ENCODE results near the gene EPS8.
"Not testable (repeated sequence)": the region's sequence is repeated elsewhere in the genome, so short reads cannot be mapped to it uniquely, and the experiment has no call there.

EPS8 gene

DNA sequence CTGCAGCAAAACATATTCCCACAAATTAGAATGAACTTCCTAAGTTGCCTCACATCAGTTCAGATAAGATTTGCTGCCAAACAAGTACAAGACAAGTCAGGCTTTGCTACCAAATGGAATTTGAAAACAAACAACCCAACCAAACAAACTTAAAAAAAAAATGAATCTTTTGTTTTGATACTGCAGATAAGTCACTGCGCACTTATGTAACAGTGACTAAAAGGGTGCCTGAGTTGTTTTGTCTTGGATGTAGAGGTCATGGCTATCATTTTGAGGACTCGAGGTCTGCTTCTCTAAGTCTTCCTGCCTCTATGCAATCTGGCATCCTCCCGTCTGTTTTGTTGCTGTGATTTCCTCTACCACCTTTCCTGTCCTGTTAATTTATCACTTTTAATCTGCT is 11.1 kb upstream of the EPS8 start:
- DNase-seq (ENCODE audit: low read depth in 1 of 2, low spot score in 1 of 2), result no peak

DNA sequence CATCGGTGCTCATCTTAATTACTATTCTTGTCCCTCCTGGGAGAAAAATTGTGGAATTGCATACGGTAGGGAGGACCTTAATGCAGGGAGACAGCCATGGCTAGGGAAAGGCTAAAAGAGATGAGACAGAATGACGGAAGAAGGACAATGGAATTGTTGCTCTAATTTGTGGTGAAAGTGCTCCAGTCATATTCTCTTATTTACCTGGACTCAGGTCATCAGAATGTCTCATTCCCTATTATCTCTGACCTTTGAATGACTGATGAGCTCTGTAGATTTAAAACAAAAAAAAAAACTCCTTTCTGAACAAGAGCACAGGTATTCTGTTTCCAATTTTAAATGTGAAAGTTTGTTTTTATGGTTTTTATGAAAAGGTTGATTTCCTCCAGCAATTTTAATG is 8.6 kb upstream of the EPS8 start:
- DNase-seq (ENCODE audit: low read depth in 1 of 2, low spot score in 1 of 2), result no peak

DNA sequence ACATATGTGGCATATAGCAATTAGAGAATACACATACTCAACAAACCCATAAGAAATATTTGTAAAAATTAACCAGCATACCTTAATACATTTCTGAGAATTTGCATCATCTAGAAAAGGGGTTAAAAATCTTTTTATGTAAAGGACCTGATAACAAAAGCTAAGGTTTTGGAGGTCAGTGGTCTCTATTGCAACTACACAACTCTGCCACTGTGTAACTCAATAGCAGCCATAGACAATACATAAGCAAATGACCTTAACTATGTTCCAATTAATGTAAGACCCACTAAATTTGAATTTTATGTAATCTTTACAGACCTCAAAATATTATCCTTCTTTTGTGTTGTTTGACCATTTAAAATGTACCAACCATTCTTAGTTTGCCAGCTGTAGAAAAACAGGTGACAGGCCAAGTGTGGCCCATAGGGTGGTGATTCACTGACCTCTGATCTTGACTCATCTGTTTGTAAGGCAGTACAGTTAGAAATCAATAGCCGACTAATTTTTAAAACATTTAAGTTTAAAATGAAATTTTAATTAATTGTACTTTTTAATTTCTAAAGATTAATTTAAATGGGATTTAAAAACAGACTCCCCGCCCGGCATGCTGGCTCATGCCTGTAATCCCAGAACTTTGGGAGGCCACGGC is 7.4 kb upstream of the EPS8 start:
- DNase-seq (ENCODE audit: low read depth in 1 of 2, low spot score in 1 of 2), result no peak

DNA sequence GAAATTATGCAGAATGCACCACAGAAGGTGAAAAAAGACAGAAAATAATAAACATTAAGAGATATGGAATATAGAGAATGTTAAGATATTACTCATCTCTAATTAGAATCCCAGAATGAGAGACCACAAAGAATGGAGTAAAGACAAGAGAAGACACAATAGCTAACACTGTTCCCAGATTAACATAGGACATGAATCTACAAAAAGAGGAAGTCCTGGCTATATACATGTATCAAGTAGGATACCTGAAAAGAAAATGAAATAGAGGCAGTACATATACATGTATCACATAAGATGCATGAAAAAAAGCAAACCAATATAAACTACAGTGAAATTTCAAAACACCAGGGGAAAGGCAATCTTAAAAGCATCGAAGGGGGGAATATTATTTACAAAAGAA is 5.6 kb upstream of the EPS8 start:
- DNase-seq (ENCODE audit: low read depth in 1 of 2, low spot score in 1 of 2), result no peak

DNA sequence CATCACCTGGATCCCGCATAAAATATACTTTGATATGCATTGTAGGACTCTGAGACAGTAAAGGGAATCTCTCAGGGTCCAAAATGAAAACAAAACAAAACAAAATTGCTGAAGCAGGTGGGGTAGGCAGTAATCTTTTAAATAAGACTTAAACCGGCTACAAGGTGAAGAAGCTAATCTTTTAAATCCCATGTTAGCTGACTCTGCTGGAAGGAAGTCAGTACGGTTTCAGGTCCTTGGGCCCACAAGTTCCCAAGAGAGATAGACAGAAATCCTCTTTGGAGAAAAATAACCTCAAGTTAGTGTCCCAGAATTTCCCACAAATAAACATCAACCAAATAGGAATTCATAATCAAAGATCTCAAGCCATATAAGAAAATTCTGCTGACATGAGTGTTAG is 5.0 kb upstream of the EPS8 start:
- no peak for DNase-seq (ENCODE audit: low read depth in 1 of 2, low spot score in 1 of 2)

DNA sequence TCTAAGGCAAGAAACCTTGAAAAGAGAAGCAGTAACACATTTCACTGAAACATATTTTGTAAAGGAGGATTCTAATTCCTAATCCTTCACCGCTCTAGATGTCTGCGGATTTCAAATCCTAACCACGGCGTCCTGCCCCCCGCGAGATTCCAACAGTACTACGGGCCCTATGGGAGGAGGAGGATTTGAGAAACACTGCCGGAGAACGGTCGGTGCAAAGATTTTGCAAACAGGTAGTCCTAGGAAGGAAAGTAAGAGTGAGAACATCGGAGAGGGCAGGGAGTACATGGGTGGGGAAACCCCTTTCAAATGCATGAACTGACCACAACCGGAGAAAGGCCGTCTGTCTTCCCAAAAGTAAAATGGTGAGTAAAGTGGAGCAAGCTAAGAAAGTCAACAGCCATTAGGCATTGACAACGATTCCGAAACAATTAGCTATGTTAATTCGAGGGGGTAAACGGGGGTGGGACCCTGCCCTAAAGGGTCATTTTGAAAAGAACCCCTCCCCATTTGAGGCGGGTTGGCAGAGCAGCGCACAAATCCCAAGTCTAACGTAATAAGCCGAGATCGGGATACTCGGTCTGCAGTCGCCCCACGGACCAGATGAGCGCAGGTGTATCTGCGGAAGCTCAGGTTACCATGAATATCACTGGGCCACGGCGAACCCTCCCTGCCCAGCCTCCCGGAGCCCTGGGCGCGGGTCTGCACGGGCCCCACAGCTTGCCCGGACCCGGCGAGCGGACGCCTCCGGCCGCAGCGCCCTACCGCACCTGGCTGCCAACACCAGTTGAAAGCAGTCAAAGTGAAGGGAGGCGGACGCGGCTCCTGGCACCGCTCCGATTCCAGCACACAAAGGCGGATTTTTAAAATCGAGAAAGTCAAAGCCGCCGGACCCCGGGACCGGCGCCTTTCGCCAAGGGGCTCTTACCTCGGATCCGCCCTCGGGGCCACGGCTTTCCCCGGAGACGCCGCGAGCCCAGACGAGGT is 662 bp downstream of the EPS8 start:
- DNase-seq (ENCODE audit: low read depth in 1 of 2, low spot score in 1 of 2), result peak in 1 of 2 donors; percentile 0

DNA sequence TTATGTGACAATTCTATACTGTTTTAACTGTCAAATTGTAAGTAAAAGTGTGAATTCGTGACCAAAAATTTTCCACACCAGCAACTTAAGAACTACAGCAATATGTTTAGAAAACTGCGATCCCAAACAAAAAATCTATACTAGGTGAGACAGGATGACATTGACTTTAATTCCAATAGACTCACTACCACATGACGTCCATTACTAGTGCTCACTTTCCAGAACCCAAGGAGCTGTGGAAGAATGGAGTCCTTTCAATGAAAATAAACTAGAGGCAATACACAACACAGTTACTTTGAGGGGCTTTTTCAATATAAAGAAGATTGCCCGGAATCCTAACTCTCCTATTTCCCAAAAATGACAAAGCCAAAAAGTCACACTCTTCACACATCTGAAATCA is 1.4 kb downstream of the EPS8 start:
- no peak for DNase-seq (ENCODE audit: low read depth in 1 of 2, low spot score in 1 of 2)

DNA sequence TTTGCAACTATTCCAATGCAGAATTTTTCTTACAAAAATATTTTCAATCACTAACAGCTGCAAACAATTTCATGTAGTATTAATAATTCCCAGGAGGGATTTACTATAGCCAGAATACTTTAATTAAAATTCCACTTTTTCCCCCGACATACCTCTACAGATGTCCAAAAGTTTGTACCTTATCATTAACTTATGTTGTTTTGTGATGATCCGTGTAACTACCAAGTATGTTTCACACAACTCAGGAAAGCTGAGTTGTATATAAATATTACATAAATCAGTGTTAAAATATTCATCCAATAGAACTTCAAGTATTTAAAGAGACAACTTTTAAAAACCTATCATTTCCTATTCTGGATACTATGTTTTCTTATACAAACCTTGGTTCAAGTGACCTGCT is 2.4 kb downstream of the EPS8 start:
- no peak for DNase-seq (ENCODE audit: low read depth in 1 of 2, low spot score in 1 of 2)

DNA sequence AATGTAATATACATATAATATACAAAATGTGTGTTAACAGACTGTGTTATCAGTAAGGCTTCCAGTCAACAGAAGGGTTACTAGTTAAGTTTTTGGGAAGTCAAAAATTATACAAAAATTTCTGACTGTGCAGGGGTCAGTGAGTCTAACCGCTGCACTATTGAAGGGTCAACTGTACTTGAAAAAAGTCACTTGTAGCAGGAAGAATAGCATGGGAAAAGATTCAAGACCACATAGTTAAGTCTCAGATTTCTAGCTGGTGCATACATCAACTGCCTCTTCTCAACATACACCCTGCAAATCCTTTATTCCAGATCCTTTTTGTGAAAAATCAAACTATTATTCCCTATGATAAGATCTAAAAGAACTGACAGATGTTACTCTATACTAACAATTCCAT is 5.9 kb downstream of the EPS8 start:
- DNase-seq (ENCODE audit: low read depth in 1 of 2, low spot score in 1 of 2), result no peak

DNA sequence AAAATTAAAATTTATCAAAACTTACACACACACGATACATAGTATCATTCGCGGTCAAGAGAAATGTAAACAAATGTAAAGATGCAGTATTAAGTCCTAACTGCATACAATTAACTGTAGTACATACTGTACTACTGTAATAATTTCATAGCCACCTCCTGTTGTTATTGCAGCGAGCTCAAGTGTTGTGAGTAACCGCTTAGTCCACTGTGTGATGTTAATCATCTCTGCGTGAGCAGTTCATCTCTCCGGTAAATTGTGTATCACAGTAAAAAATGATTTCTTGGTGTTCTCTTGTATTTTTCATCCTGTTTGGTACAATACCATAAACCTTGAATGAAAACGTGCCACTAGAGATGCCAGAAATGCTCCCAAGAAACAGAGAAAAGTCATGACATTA is 6.5 kb downstream of the EPS8 start:
- no peak for DNase-seq (ENCODE audit: low read depth in 1 of 2, low spot score in 1 of 2)

DNA sequence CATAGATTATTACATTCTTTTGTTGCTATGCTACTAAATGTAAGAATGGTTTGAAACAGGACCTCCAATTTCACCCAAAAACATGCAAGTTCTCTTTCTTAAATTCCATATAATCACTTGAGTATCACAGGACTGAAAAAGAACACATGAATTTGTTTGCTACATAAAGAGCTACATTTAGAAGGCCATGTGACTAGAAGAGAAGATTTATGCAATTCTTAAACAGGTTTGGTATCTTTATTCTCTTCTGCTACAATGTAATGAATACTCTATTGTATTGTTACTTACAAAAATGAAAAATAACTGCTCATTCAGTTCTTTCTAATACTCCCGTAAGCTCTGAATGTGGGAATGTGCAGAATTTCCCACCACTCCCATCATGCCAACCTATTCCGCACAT is 9.3 kb downstream of the EPS8 start:
- DNase-seq (ENCODE audit: low read depth in 1 of 2, low spot score in 1 of 2), result no peak

DNA sequence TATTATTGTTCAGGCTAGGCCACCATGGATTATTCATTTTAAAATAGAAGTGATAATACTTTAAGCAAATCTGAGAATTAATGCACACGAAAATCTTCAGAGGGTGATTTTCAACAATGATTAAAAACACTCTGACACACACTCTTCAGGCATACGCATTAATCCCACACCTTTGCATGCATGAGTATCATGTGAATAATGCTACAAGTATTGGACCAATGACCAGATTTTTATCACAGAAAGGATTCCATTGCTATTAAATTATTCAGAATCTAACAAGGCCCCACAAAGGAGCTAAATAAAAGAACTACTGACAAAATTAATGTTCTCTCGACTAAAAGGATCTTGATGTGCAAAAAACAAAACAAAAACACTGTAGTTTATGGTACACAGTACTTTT is 11.1 kb downstream of the EPS8 start:
- DNase-seq (ENCODE audit: low read depth in 1 of 2, low spot score in 1 of 2), result no peak

DNA sequence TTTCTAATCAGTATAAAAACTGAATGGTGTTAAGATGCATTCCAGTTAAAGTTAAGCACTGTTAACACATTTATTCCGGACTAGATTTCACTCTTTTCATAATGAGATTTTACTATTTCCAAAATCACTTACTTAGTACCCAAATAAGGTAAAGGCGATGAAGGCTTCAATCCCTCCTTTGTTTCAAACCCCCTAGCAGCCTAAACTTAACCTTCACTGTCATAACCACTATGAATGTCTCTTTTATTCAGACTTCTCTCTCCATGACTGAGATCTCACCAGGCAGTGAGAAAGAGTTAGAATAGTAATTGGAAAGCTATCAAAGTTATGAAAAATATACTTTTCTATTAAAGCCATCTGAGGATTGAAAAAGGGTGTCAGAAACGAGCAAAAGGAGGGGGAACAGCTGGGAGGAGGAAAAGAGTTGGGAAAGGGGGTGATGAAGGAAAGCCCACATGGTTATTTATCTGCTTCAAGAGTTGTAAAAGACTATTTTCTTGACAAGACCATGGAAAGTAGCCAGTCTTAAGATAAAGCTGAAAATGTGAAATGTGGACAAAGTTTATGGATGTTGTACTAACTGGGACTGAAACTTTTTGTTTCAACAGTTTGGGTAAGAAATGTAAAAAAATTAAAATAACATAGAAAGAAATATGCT is 11.7 kb downstream of the EPS8 start:
- no peak for DNase-seq (ENCODE audit: low read depth in 1 of 2, low spot score in 1 of 2)

DNA sequence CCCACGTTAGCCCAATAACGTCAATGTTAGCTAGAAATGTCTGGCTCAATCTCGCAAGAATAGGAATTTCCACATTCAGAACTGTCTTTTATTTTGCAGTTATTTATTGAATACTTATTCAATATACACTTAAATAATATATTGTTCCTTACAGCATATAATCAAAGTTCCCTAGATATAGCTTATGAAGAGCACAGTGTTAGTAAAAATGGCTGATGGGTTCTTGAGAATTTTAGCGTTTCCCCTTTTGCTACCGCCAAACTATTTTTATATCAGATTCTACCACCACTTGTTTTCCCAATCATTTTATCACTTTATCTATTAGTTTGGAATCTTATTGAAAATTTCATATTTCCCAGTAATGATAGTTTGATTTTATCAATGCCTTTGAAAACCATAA is 12.7 kb downstream of the EPS8 start:
- DNase-seq (ENCODE audit: low read depth in 1 of 2, low spot score in 1 of 2), result no peak

DNA sequence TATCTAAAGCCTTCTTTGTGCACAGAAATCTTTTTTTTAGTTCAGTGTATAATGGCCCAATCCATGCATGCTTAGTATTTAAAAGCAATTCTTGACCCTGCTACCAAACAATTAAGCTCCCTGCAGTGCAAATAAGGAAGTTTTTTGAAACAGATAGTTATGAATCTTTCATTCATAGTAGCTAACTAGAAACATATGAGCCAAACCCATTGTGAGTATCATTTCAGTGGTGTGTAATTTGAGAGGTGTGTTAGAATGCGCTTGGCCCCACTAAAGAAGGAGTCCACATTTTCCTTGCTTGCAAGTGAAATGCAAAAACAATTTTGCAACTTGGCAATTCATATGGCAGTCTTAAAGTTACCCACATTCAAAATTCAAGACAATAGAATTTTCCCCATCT is 14.4 kb downstream of the EPS8 start:
- DNase-seq (ENCODE audit: low read depth in 1 of 2, low spot score in 1 of 2), result no peak

DNA sequence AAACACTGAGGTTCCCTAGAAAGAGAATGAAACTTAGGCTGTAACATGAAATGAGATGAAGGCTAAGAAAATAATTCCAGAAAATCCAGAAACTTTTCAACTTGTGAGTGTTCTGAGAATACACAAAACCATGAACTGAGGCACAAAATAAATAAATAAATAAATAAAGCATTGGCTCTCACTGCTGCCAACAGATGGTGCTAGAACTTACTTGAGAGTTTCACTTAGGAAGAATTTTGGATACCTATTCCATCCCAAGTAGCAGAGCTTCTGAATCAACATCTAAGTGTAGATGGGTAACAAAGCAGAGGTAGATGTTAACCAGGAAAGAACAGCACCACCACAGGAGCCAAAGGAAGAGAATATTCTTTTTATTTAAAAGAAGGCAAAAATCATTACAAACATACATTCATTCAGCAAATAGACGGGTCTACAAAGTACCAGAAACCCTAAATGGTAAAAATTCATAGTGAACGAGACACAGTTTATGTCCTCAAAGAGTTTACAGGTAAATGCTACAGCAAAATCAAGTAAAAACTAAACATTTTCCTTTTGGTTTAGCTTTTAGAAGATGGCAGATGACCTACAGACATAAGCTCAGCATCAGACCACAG is 16.7 kb downstream of the EPS8 start:
- no peak for DNase-seq (ENCODE audit: low read depth in 1 of 2, low spot score in 1 of 2)

DNA sequence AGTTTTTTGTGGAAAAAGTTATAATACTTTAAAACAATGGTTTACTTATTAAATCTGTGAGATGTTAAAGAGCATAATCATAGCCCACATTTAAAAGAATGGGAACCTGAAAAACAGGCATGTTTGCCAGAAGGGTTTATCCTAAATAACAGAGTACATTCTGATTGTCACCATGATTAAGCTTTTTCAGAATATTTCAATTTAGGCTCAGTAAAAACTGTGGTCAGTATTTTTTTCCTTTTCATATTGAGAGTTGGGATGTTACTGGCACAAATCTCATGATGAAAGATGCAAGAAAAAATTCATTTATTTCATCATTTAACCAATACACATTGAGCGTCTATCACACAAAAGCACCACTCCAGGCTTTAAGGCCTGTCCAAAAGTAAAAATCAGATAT is 18.6 kb downstream of the EPS8 start:
- DNase-seq (ENCODE audit: low read depth in 1 of 2, low spot score in 1 of 2), result no peak

DNA sequence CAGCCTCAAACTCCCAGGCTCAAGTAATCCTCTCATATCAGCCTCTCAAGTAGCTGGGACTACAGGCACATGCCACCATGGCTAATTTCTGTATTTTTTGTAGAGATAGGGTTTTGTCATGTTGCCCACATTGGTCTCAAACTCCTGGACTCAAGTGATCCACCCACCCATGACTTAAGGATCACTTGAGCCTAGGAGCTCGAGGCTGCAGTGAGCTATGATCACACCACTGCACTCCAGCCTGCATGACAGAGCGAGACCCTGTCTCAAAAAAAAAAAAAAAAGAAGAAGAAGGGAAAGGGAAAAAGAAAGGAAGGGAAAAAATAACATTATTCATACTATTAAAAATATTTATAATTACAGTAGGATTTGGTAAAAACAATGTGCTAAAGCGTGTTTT is 19.2 kb downstream of the EPS8 start:
- no peak for DNase-seq (ENCODE audit: low read depth in 1 of 2, low spot score in 1 of 2)

DNA sequence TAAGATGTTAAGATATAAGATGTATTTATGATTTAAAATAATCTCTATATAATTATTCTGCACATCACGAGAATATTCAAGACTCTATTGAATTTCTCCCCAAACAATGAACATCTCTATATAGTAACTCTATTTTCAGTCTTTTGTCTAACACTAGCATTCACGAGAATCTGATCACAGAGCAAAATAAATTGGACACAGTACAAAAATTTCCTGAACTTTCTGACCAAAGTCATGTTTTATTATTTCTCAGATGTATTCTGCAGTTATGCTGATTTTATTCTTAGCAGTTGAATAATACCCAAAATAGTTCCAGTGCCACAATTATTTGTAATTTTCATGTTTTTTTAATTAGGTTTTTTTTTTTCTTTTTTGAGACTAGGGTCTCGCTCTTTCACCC is 19.6 kb downstream of the EPS8 start:
- no peak for DNase-seq (ENCODE audit: low read depth in 1 of 2, low spot score in 1 of 2)

DNA sequence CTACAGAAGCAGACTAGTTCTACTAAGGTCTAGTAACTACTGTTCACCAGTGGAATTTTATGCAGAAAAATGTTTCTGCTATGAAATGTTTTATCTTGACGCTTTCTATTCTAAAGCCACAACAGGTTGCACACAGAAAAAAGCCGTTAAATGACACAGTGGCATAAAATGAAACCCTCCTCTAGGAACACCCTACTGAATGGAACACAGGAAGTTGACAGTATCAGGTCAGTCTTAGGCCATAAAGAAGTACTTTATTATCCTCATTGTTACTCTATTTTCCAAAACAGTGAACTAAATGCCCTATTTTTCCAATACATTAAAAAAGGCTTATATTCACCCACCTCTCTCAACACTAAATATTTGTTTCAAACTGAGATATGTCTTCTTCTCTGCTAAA is 21.9 kb downstream of the EPS8 start:
- DNase-seq (ENCODE audit: low read depth in 1 of 2, low spot score in 1 of 2), result no peak

DNA sequence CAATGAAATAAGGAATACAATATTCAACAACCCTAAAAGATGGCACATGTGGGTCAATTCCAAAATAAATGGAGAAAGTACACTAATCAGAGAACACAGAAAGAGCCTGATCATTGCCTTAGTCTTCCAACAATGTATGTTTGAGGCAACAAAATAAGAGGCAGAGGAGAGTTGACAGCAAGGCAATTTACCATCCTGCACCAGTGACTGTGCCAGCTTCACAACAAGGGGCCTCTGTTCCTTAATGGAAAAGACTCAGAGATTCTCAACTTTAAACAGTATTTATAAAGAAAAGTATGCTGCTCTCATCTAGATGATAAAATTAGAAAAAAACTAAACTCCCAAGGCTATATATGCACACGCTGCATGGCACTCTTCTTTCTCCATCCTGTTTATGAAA is 25.9 kb downstream of the EPS8 start:
- DNase-seq (ENCODE audit: low read depth in 1 of 2, low spot score in 1 of 2), result no peak

DNA sequence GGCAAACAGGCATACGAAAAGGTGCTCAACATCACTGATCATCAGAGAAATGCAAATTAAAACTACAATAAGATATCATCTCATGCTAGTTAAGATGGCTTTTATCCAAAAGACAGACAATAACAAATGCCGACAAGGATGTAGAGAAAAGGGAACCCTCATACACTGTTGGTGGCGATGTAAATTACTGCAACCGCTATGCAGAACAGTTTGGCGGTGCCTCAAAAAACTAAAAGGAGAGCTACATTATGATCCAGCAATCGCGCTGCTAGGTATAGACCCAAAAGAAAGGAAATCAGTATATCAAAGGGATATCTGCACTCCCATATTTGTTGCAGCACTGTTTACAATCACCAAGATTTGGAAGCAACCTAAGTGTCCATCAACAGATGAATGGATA is 27.0 kb downstream of the EPS8 start:
- not testable (repeated sequence) for DNase-seq (ENCODE audit: low read depth in 1 of 2, low spot score in 1 of 2)

Measured in activated T-helper 1 cell treated with anti-CD3 and anti-CD28 coated beads, Interleukin-2, amount 50 U/mL, for 16 hours (primary cell).